GM19397 (cell line): ENCODE measurements around the gene HBG2.
A peak's percentile ranks its signal among the peaks of the same experiment; 100 is the strongest.
"Not testable (repeated sequence)": the region's sequence is repeated elsewhere in the genome, so short reads cannot be mapped to it uniquely, and the experiment has no call there.

Experiments
- ATAC-seq: cut with Tn5 transposase; IDR thresholded peaks from one replicate; pipeline ENCODE4 v1.9.1; 2021; ENCODE audit warnings: mild to moderate bottlenecking, moderate library complexity; ENCODE audit not compliant: unreplicated experiment

The HBG2 gene

DNA sequence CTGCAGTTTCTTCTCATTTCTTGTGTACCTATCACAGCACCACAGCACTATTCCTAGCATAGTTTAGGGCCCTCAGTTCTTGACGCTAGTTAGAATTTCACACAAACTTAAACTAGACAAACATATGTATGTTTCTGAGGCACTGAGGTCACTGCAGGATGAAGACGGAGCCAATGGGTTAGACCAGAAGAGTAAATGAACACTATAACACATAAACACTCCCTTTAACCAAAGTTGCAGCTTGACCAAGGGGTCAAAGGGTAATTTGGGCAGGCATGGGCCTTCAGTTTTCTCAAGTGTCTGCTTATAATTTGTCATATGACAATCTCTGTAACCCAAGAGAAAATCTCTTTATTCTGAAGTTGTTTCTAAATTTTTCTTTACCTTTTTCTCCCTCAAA is 28.0 kb upstream of the HBG2 start:
- no peak for ATAC-seq

- ATAC-seq: no peak
These were observed 27.0 kb upstream of the HBG2 start for GRCh38 chr11:5281596-5281995.

- ATAC-seq: peak; percentile 94
These were observed 26.1 kb upstream of the HBG2 start for GRCh38 chr11:5280582-5281102.

DNA sequence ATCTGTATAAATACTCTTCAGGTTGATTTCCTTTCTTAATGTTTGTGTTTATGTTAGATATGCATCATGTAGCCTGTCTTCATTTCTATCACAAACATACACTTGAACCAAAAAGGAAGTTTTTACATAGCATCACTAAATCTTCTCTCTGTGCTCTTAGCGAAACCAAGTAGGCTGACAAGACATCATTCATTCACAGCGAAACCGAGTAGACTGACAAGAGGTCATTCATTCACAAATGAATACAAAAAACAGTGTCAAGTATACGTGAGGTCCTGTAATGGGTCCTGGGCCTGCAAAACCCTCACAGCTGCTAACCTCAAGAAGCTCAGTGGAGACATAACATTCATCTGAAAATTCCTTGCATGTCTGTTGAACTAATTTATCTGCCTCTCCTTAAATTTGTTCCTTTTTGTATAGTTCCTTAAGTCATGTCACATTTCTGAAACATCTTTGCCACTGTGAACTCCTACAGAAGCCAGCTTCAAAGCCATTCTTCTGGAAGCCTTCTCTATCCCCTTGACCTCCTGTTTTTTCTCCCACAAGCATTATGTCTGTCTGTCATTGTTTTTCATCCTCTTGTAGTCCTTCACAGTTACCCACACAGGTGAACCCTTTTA is 25.0 kb upstream of the HBG2 start:
- no peak for ATAC-seq

DNA sequence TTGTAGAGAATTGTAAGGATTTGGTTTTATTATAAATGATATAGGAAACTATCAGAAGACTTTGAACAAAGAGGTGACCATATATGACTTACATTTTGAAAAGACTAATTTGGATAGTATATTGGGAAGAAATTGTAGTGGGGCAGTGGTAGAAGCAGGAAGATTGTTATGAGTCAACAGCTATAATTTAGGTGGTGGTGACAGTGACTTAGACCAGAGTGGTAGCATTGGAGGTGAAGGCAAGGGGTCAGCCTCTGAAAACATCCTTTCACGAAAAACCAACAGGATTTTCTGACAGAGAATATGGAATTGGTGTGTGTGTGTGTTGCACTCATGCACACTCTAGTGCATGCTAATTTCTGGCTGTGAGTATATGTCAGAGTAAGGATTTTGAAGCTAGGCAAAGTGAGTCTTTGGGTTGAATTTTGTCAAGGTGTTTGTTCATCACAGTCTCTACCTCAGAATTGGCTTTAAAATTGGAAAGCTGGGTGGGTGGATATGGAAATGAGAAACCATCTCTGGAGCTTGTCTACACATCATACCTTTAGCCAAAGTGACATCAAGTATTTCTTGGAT is 23.3 kb upstream of the HBG2 start:
- ATAC-seq: no peak

- ATAC-seq: no peak
These were observed 22.1 kb upstream of the HBG2 start for GRCh38 chr11:5276697-5277096.

GRCh38 chr11:5275369-5276110 is 21.0 kb upstream of the HBG2 start:
- no peak for ATAC-seq

DNA sequence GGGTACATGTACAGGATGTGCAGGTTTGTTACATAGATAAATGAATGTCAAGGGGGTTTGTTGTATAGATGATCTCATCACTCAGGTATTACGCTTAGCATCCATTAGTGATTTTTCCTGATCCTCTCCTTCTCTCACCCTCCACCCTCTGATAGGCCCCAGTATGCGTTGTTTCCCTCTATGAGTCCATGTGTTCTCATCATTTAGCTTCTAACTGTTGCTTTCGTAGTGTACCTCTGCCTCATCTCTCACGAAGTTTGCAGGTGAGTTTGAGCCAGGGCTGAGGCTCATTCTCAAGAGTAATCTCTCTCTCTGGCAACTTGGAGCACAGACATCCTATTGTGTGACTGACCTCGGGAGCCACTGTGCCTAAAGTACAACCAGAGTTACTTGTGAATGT is 19.8 kb upstream of the HBG2 start:
- no peak for ATAC-seq

GRCh38 chr11:5272395-5273017 is 17.9 kb upstream of the HBG2 start:
- no peak for ATAC-seq

DNA sequence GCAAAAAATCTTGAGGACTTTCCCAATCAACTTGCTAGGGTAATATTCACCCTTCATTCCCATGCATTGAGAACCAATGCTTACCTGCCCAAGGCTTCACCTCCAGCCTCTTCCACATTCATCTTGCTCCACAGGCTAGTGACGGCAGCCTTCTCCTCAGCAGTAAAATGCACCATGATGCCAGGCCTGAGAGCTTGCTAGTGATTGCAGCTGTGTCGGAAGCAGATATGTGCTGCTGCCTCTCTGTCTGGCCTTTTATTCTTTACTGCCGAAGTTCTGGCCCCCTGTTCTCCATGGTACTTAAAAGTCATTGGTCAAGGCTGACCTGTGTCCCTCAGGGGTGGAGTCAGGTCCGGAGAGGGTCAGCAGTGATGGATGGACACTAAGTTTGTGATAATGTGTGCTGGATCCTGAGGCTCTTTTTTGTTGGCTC is 15.2 kb upstream of the HBG2 start, which contains the start of gene HBE1:
TSS of gene HBE1 (minus strand) at position 231 of the 433 bp plus-strand sequence. CDS start at position 176, 55 bp downstream.
- ATAC-seq: no peak

GRCh38 chr11:5267033-5267563 is 12.5 kb upstream of the HBG2 start:
- ATAC-seq: no peak

DNA sequence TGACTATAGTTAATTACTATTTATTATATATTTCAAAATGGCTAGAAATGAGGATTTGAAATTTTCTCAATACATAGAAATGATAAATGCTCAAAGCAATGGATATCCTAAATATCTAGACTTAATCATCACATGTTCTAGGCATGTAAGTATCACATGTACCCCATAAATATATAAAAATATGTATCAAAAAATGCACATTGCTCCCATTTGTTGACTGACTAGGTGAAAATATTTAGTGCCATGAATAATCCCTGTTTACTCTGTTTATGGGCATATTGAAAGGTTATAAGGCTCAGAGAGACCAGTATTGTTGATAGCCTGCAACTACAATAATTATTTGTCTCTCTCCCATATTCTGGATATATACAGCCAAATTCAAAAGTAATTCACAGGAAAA is 12.0 kb upstream of the HBG2 start:
- no peak for ATAC-seq

DNA sequence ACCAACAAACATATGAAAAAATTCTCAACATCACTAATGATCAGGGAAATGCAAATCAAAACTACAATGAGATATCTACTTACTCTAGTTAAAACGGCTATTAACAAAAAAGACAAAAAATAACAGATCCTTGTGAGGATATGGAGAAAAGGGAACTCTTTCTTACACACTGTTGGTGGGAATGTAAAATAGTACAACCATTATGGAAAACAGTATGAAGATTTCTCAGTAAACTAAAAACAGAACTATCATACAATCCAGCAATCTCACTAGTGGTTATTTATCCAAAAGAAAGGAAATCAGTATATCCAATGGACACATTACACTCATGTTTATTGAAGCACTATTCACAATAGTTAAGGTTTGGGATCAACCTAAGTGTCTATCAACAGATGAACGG is 11.3 kb upstream of the HBG2 start:
- no peak for ATAC-seq

DNA sequence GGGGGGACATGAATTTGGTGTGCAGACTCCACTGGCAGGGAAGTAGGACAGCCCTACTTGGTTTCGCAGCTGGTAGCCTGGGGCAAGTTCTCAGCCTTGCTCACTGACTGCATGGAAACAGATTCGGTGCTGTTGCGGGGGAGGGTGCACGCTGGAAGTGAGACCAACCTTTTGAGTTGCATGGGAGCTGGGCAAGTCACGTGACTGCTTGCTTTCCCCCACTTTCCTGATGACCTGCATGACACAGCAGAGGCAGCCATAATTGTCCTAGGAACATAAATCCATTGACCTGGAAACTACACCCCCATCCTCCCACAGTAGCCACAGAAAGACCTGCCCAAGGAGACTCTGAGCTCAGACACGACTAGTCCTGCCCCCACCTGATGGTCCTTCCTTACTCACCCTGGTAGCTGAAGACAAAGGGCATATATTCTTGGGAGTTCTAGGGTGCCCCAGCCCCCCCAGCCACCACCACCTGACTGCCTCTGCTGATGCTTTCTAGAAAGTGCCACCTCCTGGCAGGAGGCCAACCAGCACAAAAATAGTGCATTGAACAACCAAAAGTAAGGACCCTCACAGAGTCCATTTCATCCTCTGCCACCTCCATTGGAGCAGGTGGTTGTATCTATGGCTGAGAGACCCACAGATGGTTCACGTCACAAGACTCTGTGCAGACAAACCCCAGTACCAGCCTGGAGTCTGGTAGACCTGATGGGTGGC is 4.1 kb upstream of the HBG2 start:
- ATAC-seq: no peak

GRCh38 chr11:5257296-5257695 is 2.7 kb upstream of the HBG2 start:
- no peak for ATAC-seq

- ATAC-seq: not testable (repeated sequence)
These were observed 558 bp downstream of the HBG2 start for GRCh38 chr11:5254023-5254422.

- ATAC-seq: not testable (repeated sequence)
These were observed 1.1 kb downstream of the HBG2 start for GRCh38 chr11:5253440-5253839.

GRCh38 chr11:5252919-5253265 is 1.7 kb downstream of the HBG2 start:
- no peak for ATAC-seq

DNA sequence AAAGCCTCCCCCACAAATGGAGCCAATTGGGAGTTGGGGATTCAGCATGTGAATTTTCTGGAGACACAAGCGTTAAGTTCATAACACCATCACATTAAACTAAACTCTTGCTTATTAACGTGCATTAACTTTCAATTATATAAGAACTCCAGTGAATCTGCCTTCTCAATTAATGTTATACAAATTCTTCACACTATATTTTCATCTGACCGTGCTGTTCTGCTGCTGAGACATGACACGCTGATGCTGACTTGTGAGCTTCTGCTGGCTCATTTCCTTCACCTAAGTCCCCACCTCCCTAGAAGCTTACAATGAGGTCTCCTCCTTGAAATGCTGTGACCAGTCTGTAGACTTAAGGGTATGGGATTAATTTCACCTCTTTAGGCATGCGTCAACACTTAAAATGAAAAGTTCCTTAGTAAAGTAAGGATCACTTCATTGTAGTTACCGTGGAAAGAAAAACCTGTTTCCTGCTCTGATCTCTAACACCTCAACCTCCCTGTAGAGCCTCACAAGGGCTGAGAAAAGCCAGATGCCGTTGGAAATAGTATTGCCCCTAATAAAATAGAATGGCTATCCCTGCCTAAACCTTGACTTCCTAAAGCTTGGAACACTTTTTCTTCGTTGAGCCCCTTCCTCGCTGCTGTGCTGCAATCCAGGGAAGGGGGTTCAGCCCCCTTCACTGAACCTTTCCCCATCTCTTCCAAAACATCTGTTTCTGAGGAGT is 2.2 kb downstream of the HBG2 start:
- no peak for ATAC-seq

GRCh38 chr11:5251746-5252145 is 2.8 kb downstream of the HBG2 start:
- no peak for ATAC-seq
